GM12878 (cell line): Measurements from ENCODE around the gene LRIG3. TPM values are rescaled to one million over a fixed set of nuclear protein-coding genes. Genes with fewer than 3 reads are reported as not detected.

Source experiments
- ATAC-seq: fragments of 200-7000 bp; cut with Tn5 transposase; 3 replicates; pipeline ENCODE4 v1.9.1; 2020; ENCODE audit warnings: mild to moderate bottlenecking, moderate library complexity
- BruUV-seq: library from RNA; stranded (reverse); fragments of 400-500 nt; replicated peaks from 2 replicates; lab custom pipeline; 2021; lab: Mats Ljungman, UMichigan
- CTCF ChIA-PET: fragments of 300-600 bp; sonication (Branson Sonifier 250); formaldehyde crosslinking; extraction: SDS; loops from one replicate; lab custom pipeline; 2021; ENCODE audit warnings: inconsistent platforms; lab: Yijun Ruan, JAX
- POLR2A ChIA-PET: fragments of 350-600 bp; formaldehyde crosslinking; extraction: SDS; loops from one replicate; lab custom pipeline; 2021; ENCODE audit warnings: inconsistent platforms; lab: Charles Lee
- RAD21 ChIA-PET: fragments of 300-600 bp; sonication (Branson Sonifier 250); formaldehyde crosslinking; loops from one replicate; lab custom pipeline; 2023; ENCODE audit warnings: antibody characterized with exemption; ENCODE audit not compliant: unreplicated experiment; lab: Charles Lee
- SMC1A ChIA-PET: fragments of 300-600 bp; sonication (Branson Sonifier 250); formaldehyde crosslinking; loops from one replicate; lab custom pipeline; 2023; ENCODE audit not compliant: unreplicated experiment, uncharacterized antibody; lab: Charles Lee
- DNase-seq: peaks from one replicate; pipeline ENCODE4 v3.0.0-alpha.2; 2011; ENCODE audit warnings: low read depth, low spot score
- FAIRE-seq: peaks from 3 replicates; lab custom pipeline; 2011; peaks lifted over from hg19 to GRCh38; lab: Jason Lieb, UNC
- H2AFZ ChIP-seq: 2 replicates; pipeline ENCODE4 v1.6.0; 2011; ENCODE audit warnings: low read depth, low read length, control low read depth; ENCODE audit not compliant: control insufficient read depth
- H3K27ac ChIP-seq: 2 replicates; pipeline ENCODE4 v1.5.1; 2011; ENCODE audit warnings: control low read depth; ENCODE audit not compliant: control insufficient read depth, insufficient read depth
- H3K27me3 ChIP-seq, 2 experiments: replicated peaks in 1 of 2; 2 replicates each; pipeline versions ENCODE4 v1.6.0 to v1.6.1; 2011; ENCODE audit warnings: low read length in 1 of 2; ENCODE audit not compliant: control insufficient read depth in 2 of 2, insufficient read depth in 2 of 2
- H3K36me3 ChIP-seq, 2 experiments: 2 replicates each; pipeline ENCODE4 v1.5.1; 2011; ENCODE audit warnings: low read length in 1 of 2; ENCODE audit not compliant: control insufficient read depth in 2 of 2, insufficient read depth in 2 of 2
- H3K4me1 ChIP-seq: 2 replicates; pipeline ENCODE4 v1.6.1; 2011; ENCODE audit warnings: mild to moderate bottlenecking, low read length, moderate library complexity, mixed read lengths; ENCODE audit not compliant: control insufficient read depth, insufficient read depth
- H3K4me2 ChIP-seq: 2 replicates; pipeline ENCODE4 v1.6.0; 2011; ENCODE audit warnings: control low read depth; ENCODE audit not compliant: control insufficient read depth, insufficient read depth
- H3K4me3 ChIP-seq: fragments of 200-600 bp; sonication (generic); 2 replicates; pipeline ENCODE4 v1.5.1; 2016
- H3K79me2 ChIP-seq: 2 replicates; pipeline ENCODE4 v1.6.0; 2011; ENCODE audit warnings: low read length; ENCODE audit not compliant: control insufficient read depth, insufficient read depth
- H3K9ac ChIP-seq: 2 replicates; pipeline ENCODE4 v1.8.0; 2011; ENCODE audit warnings: low read length, control low read depth, mixed read lengths; ENCODE audit not compliant: control insufficient read depth, insufficient read depth
- H3K9me3 ChIP-seq: replicated peaks from 3 replicates; pipeline ENCODE4 v1.5.1; 2011; ENCODE audit warnings: mild to moderate bottlenecking, low read length; ENCODE audit not compliant: control insufficient read depth, insufficient read depth
- H4K20me1 ChIP-seq: 2 replicates; pipeline ENCODE4 v1.6.0; 2011; ENCODE audit not compliant: control insufficient read depth, insufficient read depth
- EED ChIP-seq: sonication (generic); IDR thresholded peaks from 2 replicates; pipeline ENCODE4 v1.6.1; 2016; ENCODE audit warnings: antibody characterized with exemption, low read depth
- HCFC1 ChIP-seq: fragments of 150-350 bp; IDR thresholded peaks from 2 replicates; pipeline ENCODE4 v1.6.1; 2014; ENCODE audit warnings: low read length
- IRF4 ChIP-seq: IDR thresholded peaks from 2 replicates; pipeline ENCODE4 v1.6.1; 2011; ENCODE audit warnings: low read depth, low read length
- NBN ChIP-seq: fragments of 450-650 bp; IDR thresholded peaks from 2 replicates; pipeline ENCODE4 v1.6.1; 2016
- RBBP5 ChIP-seq: fragments of 200-600 bp; sonication (generic); conservative IDR thresholded peaks from 2 replicates; pipeline ENCODE4 v1.6.1; 2016
- RFX5 ChIP-seq: IDR thresholded peaks from 2 replicates; pipeline ENCODE4 v1.6.1; 2011; ENCODE audit warnings: low read depth, low read length, improper control_type of control experiment
- WGBS: methylation state at CpG from one replicate; pipeline ENCODE4 v1.1.6; 2016; ENCODE audit warnings: low lambda C conversion rate; ENCODE audit not compliant: insufficient replicate concordance, insufficient coverage; ENCODE audit errors: missing lambda C conversion rate; 5-methylcytosine and 5-hydroxymethylcytosine counted together
- in situ Hi-C: fragments of 300-500 bp; cut with MboI; formaldehyde crosslinking; loops from 9 replicates; pipeline ENCODE4 v1.14.3; 2018; ENCODE audit warnings: mixed read lengths
- intact Hi-C: fragments of 100-400 bp; cut with micrococcal nuclease; formaldehyde crosslinking; loops from one replicate; pipeline ENCODE4 v1.14.2; 2022; ENCODE audit not compliant: unreplicated experiment
- polyA plus RNA-seq, 11 experiments: library from polyadenylated mRNA; depleted of rRNA in 4 of 11; unstranded in 6 of 11; stranded (reverse) in 5 of 11; fragments of >200 nt; fragmentation: Nextera tagmentation in 4 of 11; fragmentation: Illumina TruSeq in 1 of 11; extraction: Ambion mirVana in 4 of 11; extraction: Trizol in 1 of 11; gene quantifications; 1 replicate in 1 of 11; 2 replicates in 10 of 11; pipeline versions ENCODE4 v1.2.1 to v1.2.3, GENCODE V29; 2011 to 2016; ENCODE audit warnings: inconsistent platforms in 2 of 11, missing spikeins in 2 of 11, low read depth in 1 of 11
- total RNA-seq, 4 experiments: library from RNA; depleted of rRNA in 3 of 4; stranded (reverse); fragments of >200 nt in 3 of 4; fragmentation: Illumina TruSeq in 1 of 4; extraction: Trizol in 1 of 4; gene quantifications; 2 replicates each; pipeline versions ENCODE4 v1.2.1 to v1.2.3, GENCODE V29; 2013 to 2021
- TF ChIP-seq, protein P1 (sequence below): fragments of 450-650 bp; IDR thresholded peaks from 2 replicates; pipeline ENCODE4 v1.6.1; 2014; ENCODE audit warnings: mild to moderate bottlenecking
- TF ChIP-seq, protein P2 (sequence below): IDR thresholded peaks from 2 replicates; pipeline ENCODE4 v1.6.1; 2012; ENCODE audit warnings: improper control_type of control experiment, low read depth, low read length; ENCODE audit not compliant: insufficient replicate concordance
- TF ChIP-seq, protein P3 (sequence below): IDR thresholded peaks from 2 replicates; pipeline ENCODE4 v1.6.1; 2012; ENCODE audit warnings: mild to moderate bottlenecking, low read depth, low read length
- TF ChIP-seq, protein P4 (sequence below): fragments of 450-650 bp; IDR thresholded peaks from 2 replicates; pipeline ENCODE4 v1.6.1; 2017; ENCODE audit warnings: low read depth, mild to moderate bottlenecking, moderate library complexity
- TF ChIP-seq, protein P5 (sequence below): IDR thresholded peaks from 2 replicates; pipeline ENCODE4 v1.6.1; 2011; ENCODE audit warnings: low read depth, mild to moderate bottlenecking, low read length, moderate library complexity, borderline replicate concordance; ENCODE audit errors: extremely low read depth

Gene LRIG3
- total and polyA plus RNA-seq, 10 of the 15 experiments (the other 5 are each of a cell fraction or from before 2014, with no cell fraction given): 0.95 to 8.5 (median 5.0) TPM

DNA sequence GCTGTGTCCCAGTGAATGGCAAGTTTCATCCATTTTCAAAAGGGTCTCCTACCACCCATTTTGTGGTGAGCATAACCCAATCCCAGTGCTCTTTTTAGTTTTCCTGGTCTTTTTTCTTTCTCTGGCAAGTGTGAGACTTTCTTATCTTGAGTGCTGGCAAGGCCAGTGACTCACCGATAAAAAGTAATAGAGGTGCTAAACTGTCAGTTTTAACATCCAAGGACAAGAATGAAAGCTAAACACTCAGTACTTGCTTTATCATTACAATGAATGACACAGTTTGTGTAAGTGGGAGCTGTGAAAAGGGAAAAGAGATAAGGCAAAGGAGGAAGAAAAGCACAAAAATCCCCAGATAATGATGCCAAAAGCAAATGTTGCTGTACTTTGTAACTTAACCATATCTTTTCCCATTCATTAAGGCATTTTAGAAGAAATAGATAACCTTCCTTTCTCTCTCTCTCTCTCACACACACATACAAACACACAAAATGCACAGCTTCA, 4.9 kb upstream of the LRIG3 start:
- TF ChIP-seq HCFC1: no peak
- TF ChIP-seq, protein P1, sequence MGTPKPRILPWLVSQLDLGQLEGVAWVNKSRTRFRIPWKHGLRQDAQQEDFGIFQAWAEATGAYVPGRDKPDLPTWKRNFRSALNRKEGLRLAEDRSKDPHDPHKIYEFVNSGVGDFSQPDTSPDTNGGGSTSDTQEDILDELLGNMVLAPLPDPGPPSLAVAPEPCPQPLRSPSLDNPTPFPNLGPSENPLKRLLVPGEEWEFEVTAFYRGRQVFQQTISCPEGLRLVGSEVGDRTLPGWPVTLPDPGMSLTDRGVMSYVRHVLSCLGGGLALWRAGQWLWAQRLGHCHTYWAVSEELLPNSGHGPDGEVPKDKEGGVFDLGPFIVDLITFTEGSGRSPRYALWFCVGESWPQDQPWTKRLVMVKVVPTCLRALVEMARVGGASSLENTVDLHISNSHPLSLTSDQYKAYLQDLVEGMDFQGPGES: no peak
- no peak for TF ChIP-seq EED
- TF ChIP-seq IRF4: no peak
- TF ChIP-seq, protein P2, sequence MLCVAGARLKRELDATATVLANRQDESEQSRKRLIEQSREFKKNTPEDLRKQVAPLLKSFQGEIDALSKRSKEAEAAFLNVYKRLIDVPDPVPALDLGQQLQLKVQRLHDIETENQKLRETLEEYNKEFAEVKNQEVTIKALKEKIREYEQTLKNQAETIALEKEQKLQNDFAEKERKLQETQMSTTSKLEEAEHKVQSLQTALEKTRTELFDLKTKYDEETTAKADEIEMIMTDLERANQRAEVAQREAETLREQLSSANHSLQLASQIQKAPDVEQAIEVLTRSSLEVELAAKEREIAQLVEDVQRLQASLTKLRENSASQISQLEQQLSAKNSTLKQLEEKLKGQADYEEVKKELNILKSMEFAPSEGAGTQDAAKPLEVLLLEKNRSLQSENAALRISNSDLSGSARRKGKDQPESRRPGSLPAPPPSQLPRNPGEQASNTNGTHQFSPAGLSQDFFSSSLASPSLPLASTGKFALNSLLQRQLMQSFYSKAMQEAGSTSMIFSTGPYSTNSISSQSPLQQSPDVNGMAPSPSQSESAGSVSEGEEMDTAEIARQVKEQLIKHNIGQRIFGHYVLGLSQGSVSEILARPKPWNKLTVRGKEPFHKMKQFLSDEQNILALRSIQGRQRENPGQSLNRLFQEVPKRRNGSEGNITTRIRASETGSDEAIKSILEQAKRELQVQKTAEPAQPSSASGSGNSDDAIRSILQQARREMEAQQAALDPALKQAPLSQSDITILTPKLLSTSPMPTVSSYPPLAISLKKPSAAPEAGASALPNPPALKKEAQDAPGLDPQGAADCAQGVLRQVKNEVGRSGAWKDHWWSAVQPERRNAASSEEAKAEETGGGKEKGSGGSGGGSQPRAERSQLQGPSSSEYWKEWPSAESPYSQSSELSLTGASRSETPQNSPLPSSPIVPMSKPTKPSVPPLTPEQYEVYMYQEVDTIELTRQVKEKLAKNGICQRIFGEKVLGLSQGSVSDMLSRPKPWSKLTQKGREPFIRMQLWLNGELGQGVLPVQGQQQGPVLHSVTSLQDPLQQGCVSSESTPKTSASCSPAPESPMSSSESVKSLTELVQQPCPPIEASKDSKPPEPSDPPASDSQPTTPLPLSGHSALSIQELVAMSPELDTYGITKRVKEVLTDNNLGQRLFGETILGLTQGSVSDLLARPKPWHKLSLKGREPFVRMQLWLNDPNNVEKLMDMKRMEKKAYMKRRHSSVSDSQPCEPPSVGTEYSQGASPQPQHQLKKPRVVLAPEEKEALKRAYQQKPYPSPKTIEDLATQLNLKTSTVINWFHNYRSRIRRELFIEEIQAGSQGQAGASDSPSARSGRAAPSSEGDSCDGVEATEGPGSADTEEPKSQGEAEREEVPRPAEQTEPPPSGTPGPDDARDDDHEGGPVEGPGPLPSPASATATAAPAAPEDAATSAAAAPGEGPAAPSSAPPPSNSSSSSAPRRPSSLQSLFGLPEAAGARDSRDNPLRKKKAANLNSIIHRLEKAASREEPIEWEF: no peak
- TF ChIP-seq, protein P3, sequence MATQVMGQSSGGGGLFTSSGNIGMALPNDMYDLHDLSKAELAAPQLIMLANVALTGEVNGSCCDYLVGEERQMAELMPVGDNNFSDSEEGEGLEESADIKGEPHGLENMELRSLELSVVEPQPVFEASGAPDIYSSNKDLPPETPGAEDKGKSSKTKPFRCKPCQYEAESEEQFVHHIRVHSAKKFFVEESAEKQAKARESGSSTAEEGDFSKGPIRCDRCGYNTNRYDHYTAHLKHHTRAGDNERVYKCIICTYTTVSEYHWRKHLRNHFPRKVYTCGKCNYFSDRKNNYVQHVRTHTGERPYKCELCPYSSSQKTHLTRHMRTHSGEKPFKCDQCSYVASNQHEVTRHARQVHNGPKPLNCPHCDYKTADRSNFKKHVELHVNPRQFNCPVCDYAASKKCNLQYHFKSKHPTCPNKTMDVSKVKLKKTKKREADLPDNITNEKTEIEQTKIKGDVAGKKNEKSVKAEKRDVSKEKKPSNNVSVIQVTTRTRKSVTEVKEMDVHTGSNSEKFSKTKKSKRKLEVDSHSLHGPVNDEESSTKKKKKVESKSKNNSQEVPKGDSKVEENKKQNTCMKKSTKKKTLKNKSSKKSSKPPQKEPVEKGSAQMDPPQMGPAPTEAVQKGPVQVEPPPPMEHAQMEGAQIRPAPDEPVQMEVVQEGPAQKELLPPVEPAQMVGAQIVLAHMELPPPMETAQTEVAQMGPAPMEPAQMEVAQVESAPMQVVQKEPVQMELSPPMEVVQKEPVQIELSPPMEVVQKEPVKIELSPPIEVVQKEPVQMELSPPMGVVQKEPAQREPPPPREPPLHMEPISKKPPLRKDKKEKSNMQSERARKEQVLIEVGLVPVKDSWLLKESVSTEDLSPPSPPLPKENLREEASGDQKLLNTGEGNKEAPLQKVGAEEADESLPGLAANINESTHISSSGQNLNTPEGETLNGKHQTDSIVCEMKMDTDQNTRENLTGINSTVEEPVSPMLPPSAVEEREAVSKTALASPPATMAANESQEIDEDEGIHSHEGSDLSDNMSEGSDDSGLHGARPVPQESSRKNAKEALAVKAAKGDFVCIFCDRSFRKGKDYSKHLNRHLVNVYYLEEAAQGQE: no peak
- no peak for TF ChIP-seq RFX5
- TF ChIP-seq, protein P4, sequence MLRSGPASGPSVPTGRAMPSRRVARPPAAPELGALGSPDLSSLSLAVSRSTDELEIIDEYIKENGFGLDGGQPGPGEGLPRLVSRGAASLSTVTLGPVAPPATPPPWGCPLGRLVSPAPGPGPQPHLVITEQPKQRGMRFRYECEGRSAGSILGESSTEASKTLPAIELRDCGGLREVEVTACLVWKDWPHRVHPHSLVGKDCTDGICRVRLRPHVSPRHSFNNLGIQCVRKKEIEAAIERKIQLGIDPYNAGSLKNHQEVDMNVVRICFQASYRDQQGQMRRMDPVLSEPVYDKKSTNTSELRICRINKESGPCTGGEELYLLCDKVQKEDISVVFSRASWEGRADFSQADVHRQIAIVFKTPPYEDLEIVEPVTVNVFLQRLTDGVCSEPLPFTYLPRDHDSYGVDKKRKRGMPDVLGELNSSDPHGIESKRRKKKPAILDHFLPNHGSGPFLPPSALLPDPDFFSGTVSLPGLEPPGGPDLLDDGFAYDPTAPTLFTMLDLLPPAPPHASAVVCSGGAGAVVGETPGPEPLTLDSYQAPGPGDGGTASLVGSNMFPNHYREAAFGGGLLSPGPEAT: no peak
- no peak for TF ChIP-seq NBN
- no peak for TF ChIP-seq RBBP5
- TF ChIP-seq, protein P5, sequence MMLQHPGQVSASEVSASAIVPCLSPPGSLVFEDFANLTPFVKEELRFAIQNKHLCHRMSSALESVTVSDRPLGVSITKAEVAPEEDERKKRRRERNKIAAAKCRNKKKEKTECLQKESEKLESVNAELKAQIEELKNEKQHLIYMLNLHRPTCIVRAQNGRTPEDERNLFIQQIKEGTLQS: no peak
- H3K27me3 ChIP-seq: no peaks in the 10 kb centered on the region; a peak in 1 of 4 replicates
- DNase-seq (no peak), FAIRE-seq (no peak), ATAC-seq (no peak)
- no peaks in the 10 kb centered on the region for H3K36me3 ChIP-seq
- intact Hi-C loops: no loop called here
- no peak overlapping the region for H2AFZ ChIP-seq
- H3K79me2 ChIP-seq: no peaks in the 10 kb centered on the region
- POLR2A ChIA-PET: no interaction called here
- 0% methylated on average over 1 of the region's 1 CpG for WGBS
- no peaks in the 10 kb centered on the region for H3K9me3 ChIP-seq
- no TSS peak for BruUV-seq
- SMC1A ChIA-PET: no interaction called here
- RAD21 ChIA-PET: no interaction called here
- in situ Hi-C loops: no loop called here
- H3K4me3 ChIP-seq: no peak overlapping the region
- no peak overlapping the region for H3K27ac ChIP-seq
- H3K4me2 ChIP-seq: no peak overlapping the region
- H4K20me1 ChIP-seq: no peaks in the 10 kb centered on the region
- H3K9ac ChIP-seq: no peak overlapping the region
- CTCF ChIA-PET: no interaction called here
- peaks cover 3% of the 10 kb centered on the region; the same call in 1 of the 2 replicates for H3K4me1 ChIP-seq
